WTC11 (cell line): ENCODE measurements around the gene PCBP1. TPM values are rescaled to one million over a fixed set of nuclear protein-coding genes. Genes with fewer than 3 reads are reported as not detected.

Source experiments
- CBFB ChIP-seq: sonication (generic); formaldehyde crosslinking; IDR thresholded peaks from 2 replicates; pipeline ENCODE4 v1.8.1; 2022; ENCODE audit warnings: mild to moderate bottlenecking, low read depth, missing genetic modification reagents
- ELF4 ChIP-seq: sonication (generic); formaldehyde crosslinking; IDR thresholded peaks from 2 replicates; pipeline ENCODE4 v1.8.1; 2022; ENCODE audit warnings: low read depth, mild to moderate bottlenecking, moderate library complexity, missing genetic modification reagents
- FOXK1 ChIP-seq: sonication (generic); formaldehyde crosslinking; IDR thresholded peaks from 2 replicates; pipeline ENCODE4 v1.8.0; 2022; ENCODE audit warnings: mild to moderate bottlenecking, moderate library complexity, missing genetic modification reagents
- FOXP1 ChIP-seq: sonication (generic); formaldehyde crosslinking; IDR thresholded peaks from 2 replicates; pipeline ENCODE4 v1.8.0; 2022; ENCODE audit warnings: missing genetic modification reagents, mild to moderate bottlenecking, moderate library complexity, borderline replicate concordance
- MXD4 ChIP-seq: fragments of 250-450 bp; sonication (Bioruptor Pico); IDR thresholded peaks from 2 replicates; pipeline ENCODE4 v1.8.0; 2021; ENCODE audit warnings: mild to moderate bottlenecking, moderate library complexity, borderline replicate concordance
- NR1H2 ChIP-seq: sonication (generic); formaldehyde crosslinking; IDR thresholded peaks from 2 replicates; pipeline ENCODE4 v1.9.0; 2021; ENCODE audit warnings: mild to moderate bottlenecking, moderate library complexity, missing genetic modification reagents
- NR3C1 ChIP-seq: sonication (generic); formaldehyde crosslinking; conservative IDR thresholded peaks from 2 replicates; pipeline ENCODE4 v1.8.1; 2023; ENCODE audit warnings: low read depth, mild to moderate bottlenecking, missing genetic modification reagents
- OVOL2 ChIP-seq: fragments of 250-450 bp; sonication (Bioruptor Pico); IDR thresholded peaks from 2 replicates; pipeline ENCODE4 v1.9.0; 2021; ENCODE audit warnings: mild to moderate bottlenecking, borderline replicate concordance
- PRRX2 ChIP-seq: fragments of 250-450 bp; sonication (Bioruptor Pico); IDR thresholded peaks from 2 replicates; pipeline ENCODE4 v1.8.0; 2021; ENCODE audit warnings: mild to moderate bottlenecking
- RELA ChIP-seq: sonication (generic); formaldehyde crosslinking; IDR thresholded peaks from 2 replicates; pipeline ENCODE4 v1.8.1; 2022; ENCODE audit warnings: missing genetic modification reagents, mild to moderate bottlenecking, borderline replicate concordance
- RORB ChIP-seq: fragments of 250-450 bp; sonication (Bioruptor Pico); IDR thresholded peaks from 2 replicates; pipeline ENCODE4 v1.9.0; 2021; ENCODE audit warnings: mild to moderate bottlenecking
- SOX15 ChIP-seq: fragments of 250-450 bp; sonication (Bioruptor Pico); IDR thresholded peaks from 2 replicates; pipeline ENCODE4 v1.9.0; 2021; ENCODE audit warnings: mild to moderate bottlenecking
- TEAD4 ChIP-seq: sonication (generic); formaldehyde crosslinking; IDR thresholded peaks from 2 replicates; pipeline ENCODE4 v1.8.0; 2022; ENCODE audit warnings: mild to moderate bottlenecking, missing genetic modification reagents
- TP53 ChIP-seq: sonication (generic); formaldehyde crosslinking; IDR thresholded peaks from 2 replicates; pipeline ENCODE4 v1.8.1; 2023; ENCODE audit warnings: mild to moderate bottlenecking, missing genetic modification reagents
- ZNF138 ChIP-seq: sonication (generic); formaldehyde crosslinking; conservative IDR thresholded peaks from 2 replicates; pipeline ENCODE4 v1.8.1; 2022; ENCODE audit warnings: mild to moderate bottlenecking, moderate library complexity, missing genetic modification reagents
- ZNF232 ChIP-seq: sonication (generic); formaldehyde crosslinking; IDR thresholded peaks from 2 replicates; pipeline ENCODE4 v1.8.0; 2022; ENCODE audit warnings: mild to moderate bottlenecking, missing genetic modification reagents
- ZNF396 ChIP-seq: fragments of 250-450 bp; sonication (Bioruptor Pico); IDR thresholded peaks from 2 replicates; pipeline ENCODE4 v1.8.0; 2021; ENCODE audit warnings: mild to moderate bottlenecking, moderate library complexity, borderline replicate concordance
- ZNF423 ChIP-seq: fragments of 250-450 bp; sonication (Bioruptor Pico); IDR thresholded peaks from 2 replicates; pipeline ENCODE4 v2.1.2; 2022; ENCODE audit warnings: mild to moderate bottlenecking, moderate library complexity
- ZNF671 ChIP-seq: fragments of 250-450 bp; sonication (Bioruptor Pico); IDR thresholded peaks from 2 replicates; pipeline ENCODE4 v1.8.0; 2021; ENCODE audit warnings: mild to moderate bottlenecking
- total RNA-seq: library from RNA; stranded (reverse); gene quantifications from 3 replicates; pipeline ENCODE4 v1.2.3, GENCODE V29; 2021
- TF ChIP-seq, protein P1 (sequence below): sonication (generic); formaldehyde crosslinking; IDR thresholded peaks from 2 replicates; pipeline ENCODE4 v1.8.0; 2023; ENCODE audit warnings: mild to moderate bottlenecking, missing genetic modification reagents
- TF ChIP-seq, protein P2 (sequence below): fragments of 200-600 bp; IDR thresholded peaks from 2 replicates; pipeline ENCODE4 v1.8.0; 2022; ENCODE audit warnings: antibody characterized with exemption
- TF ChIP-seq, protein P3 (sequence below): sonication (generic); formaldehyde crosslinking; IDR thresholded peaks from 2 replicates; pipeline ENCODE4 v1.8.1; 2023; ENCODE audit warnings: mild to moderate bottlenecking, moderate library complexity, missing genetic modification reagents
- TF ChIP-seq, protein P4 (sequence below): fragments of 250-450 bp; sonication (Bioruptor Pico); IDR thresholded peaks from 2 replicates; pipeline ENCODE4 v1.9.0; 2021; ENCODE audit warnings: mild to moderate bottlenecking
- TF ChIP-seq, protein P5 (sequence below): sonication (generic); formaldehyde crosslinking; IDR thresholded peaks from 2 replicates; pipeline ENCODE4 v1.8.1; 2022; ENCODE audit warnings: mild to moderate bottlenecking, missing genetic modification reagents, moderate library complexity, borderline replicate concordance
- TF ChIP-seq, protein P6 (sequence below): sonication (generic); formaldehyde crosslinking; IDR thresholded peaks from 2 replicates; pipeline ENCODE4 v1.8.0; 2022; ENCODE audit warnings: mild to moderate bottlenecking, missing genetic modification reagents
- TF ChIP-seq, protein P7 (sequence below): fragments of 250-450 bp; sonication (Bioruptor Pico); IDR thresholded peaks from 2 replicates; pipeline ENCODE4 v1.9.0; 2021; ENCODE audit warnings: mild to moderate bottlenecking
- TF ChIP-seq, protein P8 (sequence below): sonication (generic); formaldehyde crosslinking; IDR thresholded peaks from 2 replicates; pipeline ENCODE4 v1.8.1; 2022; ENCODE audit warnings: mild to moderate bottlenecking, moderate library complexity, missing genetic modification reagents

Gene PCBP1
- total RNA-seq, 1 experiment from 2014 or later: 489 TPM

DNA sequence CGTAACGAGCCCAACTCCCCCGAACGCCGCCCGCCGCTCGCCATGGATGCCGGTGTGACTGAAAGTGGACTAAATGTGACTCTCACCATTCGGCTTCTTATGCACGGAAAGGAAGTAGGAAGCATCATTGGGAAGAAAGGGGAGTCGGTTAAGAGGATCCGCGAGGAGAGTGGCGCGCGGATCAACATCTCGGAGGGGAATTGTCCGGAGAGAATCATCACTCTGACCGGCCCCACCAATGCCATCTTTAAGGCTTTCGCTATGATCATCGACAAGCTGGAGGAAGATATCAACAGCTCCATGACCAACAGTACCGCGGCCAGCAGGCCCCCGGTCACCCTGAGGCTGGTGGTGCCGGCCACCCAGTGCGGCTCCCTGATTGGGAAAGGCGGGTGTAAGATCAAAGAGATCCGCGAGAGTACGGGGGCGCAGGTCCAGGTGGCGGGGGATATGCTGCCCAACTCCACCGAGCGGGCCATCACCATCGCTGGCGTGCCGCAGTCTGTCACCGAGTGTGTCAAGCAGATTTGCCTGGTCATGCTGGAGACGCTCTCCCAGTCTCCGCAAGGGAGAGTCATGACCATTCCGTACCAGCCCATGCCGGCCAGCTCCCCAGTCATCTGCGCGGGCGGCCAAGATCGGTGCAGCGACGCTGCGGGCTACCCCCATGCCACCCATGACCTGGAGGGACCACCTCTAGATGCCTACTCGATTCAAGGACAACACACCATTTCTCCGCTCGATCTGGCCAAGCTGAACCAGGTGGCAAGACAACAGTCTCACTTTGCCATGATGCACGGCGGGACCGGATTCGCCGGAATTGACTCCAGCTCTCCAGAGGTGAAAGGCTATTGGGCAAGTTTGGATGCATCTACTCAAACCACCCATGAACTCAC, 673 bp downstream of the PCBP1 start (continued):
- TF ChIP-seq, protein P1, sequence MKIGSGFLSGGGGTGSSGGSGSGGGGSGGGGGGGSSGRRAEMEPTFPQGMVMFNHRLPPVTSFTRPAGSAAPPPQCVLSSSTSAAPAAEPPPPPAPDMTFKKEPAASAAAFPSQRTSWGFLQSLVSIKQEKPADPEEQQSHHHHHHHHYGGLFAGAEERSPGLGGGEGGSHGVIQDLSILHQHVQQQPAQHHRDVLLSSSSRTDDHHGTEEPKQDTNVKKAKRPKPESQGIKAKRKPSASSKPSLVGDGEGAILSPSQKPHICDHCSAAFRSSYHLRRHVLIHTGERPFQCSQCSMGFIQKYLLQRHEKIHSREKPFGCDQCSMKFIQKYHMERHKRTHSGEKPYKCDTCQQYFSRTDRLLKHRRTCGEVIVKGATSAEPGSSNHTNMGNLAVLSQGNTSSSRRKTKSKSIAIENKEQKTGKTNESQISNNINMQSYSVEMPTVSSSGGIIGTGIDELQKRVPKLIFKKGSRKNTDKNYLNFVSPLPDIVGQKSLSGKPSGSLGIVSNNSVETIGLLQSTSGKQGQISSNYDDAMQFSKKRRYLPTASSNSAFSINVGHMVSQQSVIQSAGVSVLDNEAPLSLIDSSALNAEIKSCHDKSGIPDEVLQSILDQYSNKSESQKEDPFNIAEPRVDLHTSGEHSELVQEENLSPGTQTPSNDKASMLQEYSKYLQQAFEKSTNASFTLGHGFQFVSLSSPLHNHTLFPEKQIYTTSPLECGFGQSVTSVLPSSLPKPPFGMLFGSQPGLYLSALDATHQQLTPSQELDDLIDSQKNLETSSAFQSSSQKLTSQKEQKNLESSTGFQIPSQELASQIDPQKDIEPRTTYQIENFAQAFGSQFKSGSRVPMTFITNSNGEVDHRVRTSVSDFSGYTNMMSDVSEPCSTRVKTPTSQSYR (CRISPR knock-in tag): no peak
- TF ChIP-seq OVOL2 (CRISPR knock-in tag): no peak
- TF ChIP-seq SOX15 (CRISPR knock-in tag): no peak
- TF ChIP-seq ZNF396 (CRISPR knock-in tag): no peak
- TF ChIP-seq, protein P2, sequence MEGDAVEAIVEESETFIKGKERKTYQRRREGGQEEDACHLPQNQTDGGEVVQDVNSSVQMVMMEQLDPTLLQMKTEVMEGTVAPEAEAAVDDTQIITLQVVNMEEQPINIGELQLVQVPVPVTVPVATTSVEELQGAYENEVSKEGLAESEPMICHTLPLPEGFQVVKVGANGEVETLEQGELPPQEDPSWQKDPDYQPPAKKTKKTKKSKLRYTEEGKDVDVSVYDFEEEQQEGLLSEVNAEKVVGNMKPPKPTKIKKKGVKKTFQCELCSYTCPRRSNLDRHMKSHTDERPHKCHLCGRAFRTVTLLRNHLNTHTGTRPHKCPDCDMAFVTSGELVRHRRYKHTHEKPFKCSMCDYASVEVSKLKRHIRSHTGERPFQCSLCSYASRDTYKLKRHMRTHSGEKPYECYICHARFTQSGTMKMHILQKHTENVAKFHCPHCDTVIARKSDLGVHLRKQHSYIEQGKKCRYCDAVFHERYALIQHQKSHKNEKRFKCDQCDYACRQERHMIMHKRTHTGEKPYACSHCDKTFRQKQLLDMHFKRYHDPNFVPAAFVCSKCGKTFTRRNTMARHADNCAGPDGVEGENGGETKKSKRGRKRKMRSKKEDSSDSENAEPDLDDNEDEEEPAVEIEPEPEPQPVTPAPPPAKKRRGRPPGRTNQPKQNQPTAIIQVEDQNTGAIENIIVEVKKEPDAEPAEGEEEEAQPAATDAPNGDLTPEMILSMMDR: no peak
- no peak; the same call in 1 of the 2 replicates for TF ChIP-seq TEAD4 (CRISPR knock-in tag)
- TF ChIP-seq, protein P3, sequence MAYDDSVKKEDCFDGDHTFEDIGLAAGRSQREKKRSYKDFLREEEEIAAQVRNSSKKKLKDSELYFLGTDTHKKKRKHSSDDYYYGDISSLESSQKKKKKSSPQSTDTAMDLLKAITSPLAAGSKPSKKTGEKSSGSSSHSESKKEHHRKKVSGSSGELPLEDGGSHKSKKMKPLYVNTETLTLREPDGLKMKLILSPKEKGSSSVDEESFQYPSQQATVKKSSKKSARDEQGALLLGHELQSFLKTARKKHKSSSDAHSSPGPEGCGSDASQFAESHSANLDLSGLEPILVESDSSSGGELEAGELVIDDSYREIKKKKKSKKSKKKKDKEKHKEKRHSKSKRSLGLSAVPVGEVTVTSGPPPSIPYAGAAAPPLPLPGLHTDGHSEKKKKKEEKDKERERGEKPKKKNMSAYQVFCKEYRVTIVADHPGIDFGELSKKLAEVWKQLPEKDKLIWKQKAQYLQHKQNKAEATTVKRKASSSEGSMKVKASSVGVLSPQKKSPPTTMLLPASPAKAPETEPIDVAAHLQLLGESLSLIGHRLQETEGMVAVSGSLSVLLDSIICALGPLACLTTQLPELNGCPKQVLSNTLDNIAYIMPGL (CRISPR knock-in tag): peak; percentile 71; the same call in 1 of the 2 replicates
- TF ChIP-seq, protein P4, sequence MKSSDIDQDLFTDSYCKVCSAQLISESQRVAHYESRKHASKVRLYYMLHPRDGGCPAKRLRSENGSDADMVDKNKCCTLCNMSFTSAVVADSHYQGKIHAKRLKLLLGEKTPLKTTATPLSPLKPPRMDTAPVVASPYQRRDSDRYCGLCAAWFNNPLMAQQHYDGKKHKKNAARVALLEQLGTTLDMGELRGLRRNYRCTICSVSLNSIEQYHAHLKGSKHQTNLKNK (CRISPR knock-in tag): no peak
- TF ChIP-seq ZNF138: no peak
- no peak for TF ChIP-seq ZNF423
- TF ChIP-seq, protein P5, sequence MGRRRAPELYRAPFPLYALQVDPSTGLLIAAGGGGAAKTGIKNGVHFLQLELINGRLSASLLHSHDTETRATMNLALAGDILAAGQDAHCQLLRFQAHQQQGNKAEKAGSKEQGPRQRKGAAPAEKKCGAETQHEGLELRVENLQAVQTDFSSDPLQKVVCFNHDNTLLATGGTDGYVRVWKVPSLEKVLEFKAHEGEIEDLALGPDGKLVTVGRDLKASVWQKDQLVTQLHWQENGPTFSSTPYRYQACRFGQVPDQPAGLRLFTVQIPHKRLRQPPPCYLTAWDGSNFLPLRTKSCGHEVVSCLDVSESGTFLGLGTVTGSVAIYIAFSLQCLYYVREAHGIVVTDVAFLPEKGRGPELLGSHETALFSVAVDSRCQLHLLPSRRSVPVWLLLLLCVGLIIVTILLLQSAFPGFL (CRISPR knock-in tag): 0 out of 2 replicates have a peak, but pooled peaks have one; percentile 62
- no peak for TF ChIP-seq RELA (CRISPR knock-in tag)
- TF ChIP-seq MXD4 (CRISPR knock-in tag): no peak
- TF ChIP-seq RORB (CRISPR knock-in tag): no peak
- no peak; the same call in 1 of the 2 replicates for TF ChIP-seq FOXP1 (CRISPR knock-in tag)
- TF ChIP-seq, protein P6, sequence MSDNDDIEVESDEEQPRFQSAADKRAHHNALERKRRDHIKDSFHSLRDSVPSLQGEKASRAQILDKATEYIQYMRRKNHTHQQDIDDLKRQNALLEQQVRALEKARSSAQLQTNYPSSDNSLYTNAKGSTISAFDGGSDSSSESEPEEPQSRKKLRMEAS (CRISPR knock-in tag): peak; percentile 42; the same call in 1 of the 2 replicates
- TF ChIP-seq, protein P7, sequence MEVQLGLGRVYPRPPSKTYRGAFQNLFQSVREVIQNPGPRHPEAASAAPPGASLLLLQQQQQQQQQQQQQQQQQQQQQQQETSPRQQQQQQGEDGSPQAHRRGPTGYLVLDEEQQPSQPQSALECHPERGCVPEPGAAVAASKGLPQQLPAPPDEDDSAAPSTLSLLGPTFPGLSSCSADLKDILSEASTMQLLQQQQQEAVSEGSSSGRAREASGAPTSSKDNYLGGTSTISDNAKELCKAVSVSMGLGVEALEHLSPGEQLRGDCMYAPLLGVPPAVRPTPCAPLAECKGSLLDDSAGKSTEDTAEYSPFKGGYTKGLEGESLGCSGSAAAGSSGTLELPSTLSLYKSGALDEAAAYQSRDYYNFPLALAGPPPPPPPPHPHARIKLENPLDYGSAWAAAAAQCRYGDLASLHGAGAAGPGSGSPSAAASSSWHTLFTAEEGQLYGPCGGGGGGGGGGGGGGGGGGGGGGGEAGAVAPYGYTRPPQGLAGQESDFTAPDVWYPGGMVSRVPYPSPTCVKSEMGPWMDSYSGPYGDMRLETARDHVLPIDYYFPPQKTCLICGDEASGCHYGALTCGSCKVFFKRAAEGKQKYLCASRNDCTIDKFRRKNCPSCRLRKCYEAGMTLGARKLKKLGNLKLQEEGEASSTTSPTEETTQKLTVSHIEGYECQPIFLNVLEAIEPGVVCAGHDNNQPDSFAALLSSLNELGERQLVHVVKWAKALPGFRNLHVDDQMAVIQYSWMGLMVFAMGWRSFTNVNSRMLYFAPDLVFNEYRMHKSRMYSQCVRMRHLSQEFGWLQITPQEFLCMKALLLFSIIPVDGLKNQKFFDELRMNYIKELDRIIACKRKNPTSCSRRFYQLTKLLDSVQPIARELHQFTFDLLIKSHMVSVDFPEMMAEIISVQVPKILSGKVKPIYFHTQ: peak; percentile 41; the same call in 1 of the 2 replicates
- TF ChIP-seq TP53 (CRISPR knock-in tag): 0 out of 2 replicates have a peak, but pooled peaks have one; percentile 27
- TF ChIP-seq, protein P8, sequence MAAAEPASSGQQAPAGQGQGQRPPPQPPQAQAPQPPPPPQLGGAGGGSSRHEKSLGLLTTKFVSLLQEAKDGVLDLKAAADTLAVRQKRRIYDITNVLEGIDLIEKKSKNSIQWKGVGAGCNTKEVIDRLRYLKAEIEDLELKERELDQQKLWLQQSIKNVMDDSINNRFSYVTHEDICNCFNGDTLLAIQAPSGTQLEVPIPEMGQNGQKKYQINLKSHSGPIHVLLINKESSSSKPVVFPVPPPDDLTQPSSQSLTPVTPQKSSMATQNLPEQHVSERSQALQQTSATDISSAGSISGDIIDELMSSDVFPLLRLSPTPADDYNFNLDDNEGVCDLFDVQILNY (CRISPR knock-in tag): peak; percentile 6; the same call in 1 of the 2 replicates
- no peak for TF ChIP-seq NR1H2 (CRISPR knock-in tag)
- TF ChIP-seq PRRX2 (CRISPR knock-in tag): no peak
- no peak for TF ChIP-seq NR3C1 (CRISPR knock-in tag)
- TF ChIP-seq ELF4: no peak
- TF ChIP-seq ZNF232 (CRISPR knock-in tag): no peak
- TF ChIP-seq FOXK1 (CRISPR knock-in tag): no peak
- TF ChIP-seq ZNF671: no peak
- TF ChIP-seq CBFB (CRISPR knock-in tag): 0 out of 2 replicates have a peak, but pooled peaks have one; percentile 31
